Ecto neural progenitor cell (in vitro differentiated cells): ENCODE measurements around the gene VGF.

Experiments used
- DNase-seq: peaks from one replicate; pipeline ENCODE4 v3.0.0-alpha.2; 2018; ENCODE audit warnings: low spot score

Gene VGF

GRCh38 chr7:101185258-101185839 lies 20.0 kb upstream of the VGF start:
- no peak for DNase-seq

GRCh38 chr7:101180130-101180755 lies 14.9 kb upstream of the VGF start, which contains the start of gene NAT16:
Gene NAT16 (minus strand): TSS chr7:101180293. CDS start chr7:101174807, 5,486 bp downstream.
- no peak for DNase-seq

DNA sequence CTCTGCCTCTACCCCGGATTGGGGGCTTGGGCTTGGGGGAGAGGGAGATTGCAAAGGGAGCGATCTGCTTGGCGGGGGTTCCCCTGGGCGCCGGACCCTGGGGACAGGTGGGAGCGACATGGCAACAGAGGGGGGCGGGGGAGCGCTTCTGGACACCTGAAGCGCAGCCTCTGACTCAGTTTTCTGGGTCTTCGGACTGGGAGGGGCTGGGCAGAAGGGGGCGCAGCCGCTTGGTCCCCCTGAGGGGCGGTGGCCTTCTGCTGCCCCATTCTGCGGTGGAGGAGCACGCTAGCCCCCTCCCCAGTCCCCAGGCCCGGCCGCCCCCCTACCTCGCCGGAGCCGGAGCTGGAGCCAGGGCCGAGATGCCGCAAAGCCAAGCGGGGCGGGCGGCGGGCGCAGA lies 14.3 kb upstream of the VGF start:
- no peak for DNase-seq

DNA sequence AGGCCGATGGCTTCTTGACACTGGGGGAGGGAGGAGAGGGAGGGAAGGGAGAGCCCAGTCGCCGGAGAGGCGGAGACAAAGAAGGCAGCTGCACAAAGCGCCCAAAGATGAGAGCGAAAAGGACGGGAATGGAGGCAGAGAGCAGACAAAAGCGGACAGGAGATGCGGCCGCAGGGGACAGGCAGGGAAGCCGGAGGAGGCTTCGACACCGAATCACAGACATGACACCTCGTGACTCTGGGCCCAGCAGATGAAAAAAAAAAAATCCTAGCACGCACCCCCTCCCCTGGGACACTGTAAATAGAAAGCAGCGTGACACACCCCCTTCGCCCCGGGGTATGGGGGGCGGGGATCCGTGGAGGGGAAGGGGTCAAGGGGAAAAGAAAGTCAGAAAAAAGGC lies 13.7 kb upstream of the VGF start:
- no peak for DNase-seq

- DNase-seq = no peak
Measured at GRCh38 chr7:101177644-101178043, 12.3 kb upstream of the VGF start.

GRCh38 chr7:101175664-101176063 lies 10.3 kb upstream of the VGF start:
- no peak for DNase-seq

DNA sequence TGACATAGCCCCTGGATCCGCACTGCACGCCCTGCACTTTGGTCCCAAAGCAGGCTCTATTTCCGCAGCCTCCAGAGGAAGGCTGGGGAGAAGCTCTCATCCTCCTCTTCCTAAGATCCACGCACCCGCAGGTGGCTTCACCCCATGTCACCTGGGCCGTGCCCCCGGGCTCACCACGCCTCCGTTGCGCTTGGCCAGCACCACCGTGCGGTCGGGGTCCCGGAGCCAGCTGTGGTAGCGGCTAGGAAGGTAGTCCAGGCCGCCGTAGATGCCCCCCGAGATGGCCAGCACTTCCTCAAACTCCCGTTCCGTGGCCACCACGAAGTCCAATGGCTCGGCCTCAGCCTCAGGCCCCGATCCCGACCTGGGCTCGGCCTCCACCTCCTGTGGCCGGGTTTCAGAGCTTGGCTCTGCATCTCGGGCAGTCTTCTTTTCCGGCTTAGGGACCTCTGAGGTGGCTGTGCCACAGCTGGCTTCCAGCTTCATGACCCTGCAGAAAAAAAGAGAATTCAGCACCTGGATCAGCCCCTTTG lies 9.0 kb upstream of the VGF start:
- DNase-seq = peak; percentile 56

DNA sequence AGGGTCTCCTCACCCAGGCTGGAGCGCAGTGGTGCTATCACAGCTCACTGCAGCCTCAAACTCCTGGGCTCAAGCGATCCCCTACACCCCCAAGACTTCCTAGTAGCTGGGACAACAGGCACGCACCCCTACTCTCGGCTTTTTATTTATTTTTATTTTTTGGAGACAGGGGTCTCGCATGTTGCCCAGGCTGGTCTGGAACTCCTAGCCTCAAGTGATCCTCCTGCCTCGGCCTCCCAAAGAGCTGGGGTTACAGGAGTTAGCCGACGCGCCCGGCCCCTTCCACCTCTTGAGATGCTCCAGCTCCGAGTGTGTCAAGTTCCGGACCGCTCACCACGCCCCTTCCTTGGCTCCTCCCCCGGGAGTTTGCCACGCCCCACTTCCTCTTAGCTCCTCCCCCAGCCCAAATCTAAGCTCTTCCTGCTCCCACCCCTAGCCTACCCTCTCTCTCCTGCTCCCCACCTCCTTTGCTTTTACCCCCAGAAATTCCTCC lies 8.4 kb upstream of the VGF start:
- DNase-seq = peak; percentile 80

DNA sequence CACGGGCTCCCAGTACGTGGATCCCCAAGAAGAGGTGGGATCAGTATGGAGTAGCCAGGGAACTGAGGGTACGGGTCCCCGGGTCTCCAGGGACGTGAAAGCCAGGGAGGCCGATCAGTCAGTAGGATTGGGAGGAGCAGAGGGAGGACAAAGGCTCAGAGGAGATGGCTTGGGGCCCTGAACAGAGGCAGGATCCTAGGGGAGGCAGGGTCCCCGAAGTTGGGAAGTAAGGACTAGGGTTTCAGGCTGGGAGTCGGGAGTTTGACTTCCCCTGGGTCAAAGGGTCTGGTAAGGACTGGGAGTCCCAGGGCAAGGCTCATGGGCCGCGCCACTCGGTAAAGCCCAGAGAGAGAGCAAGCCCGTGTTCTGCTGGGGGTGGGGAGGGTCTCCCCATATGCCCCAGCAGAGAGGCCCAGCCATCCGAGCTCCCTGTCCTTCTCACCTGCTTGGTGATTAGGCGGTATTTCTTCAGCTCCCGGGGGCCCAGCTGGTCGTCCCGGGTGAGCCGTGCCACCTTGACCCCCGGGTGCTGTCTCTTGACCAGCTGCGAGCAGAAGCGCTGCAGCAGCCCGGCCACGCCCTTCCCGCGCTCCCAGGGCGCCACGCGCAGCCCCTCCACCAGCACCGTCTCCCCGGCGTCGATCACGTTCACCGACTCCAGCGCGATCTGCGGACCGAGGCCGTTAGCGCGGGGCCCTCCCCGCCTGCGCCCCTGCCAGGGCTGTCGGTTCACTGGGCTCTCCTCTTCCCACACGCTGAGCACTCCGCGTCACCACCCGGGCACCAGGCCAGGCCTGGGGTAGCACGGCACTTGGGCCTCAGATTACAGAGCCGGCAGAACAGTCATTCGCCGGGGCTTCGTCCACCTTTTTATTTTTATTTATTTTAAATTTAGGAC lies 7.7 kb upstream of the VGF start:
- DNase-seq = no peak

DNA sequence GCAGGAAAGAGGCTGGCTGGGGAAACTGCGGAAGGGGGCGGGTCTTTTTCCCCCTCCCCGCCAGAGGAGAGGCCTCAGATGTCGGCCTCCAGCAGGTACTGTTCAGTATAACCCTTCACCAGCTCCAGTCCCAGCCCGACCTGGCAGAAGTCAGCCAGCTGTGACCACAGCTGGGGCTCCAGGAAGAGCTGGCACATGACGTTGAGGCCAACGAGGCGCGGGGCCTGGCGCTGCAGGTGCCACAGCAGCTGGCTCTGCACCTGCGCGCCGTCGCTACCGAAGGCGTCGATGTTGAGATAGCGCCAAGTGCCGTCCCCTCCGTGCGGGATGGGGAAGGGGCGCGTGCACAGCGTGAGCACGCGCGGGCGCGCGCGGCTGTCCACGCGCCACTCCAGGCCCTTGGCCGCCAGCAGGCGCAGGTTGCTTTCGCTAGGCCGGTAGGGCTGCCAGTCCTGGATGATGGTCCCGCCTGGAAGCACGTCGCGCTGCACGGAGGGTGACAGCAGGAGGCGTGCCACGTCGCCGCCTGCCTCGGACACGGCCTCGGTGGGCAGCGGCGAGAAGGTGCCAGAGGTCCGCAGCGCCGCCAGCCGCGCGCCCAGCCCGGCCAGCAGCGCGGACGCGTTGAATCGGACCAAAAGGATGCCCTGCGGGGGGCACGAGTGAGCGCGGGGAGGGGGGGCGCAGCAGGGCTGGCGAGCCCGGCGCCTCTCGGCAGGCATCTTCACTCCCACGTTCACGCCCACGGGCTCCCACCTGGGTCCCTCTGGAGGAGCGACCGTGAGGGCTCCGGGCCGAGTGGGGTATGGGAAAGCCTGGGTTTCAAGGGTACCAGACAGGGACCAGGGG lies 6.9 kb upstream of the VGF start:
- DNase-seq = peak; percentile 55

DNA sequence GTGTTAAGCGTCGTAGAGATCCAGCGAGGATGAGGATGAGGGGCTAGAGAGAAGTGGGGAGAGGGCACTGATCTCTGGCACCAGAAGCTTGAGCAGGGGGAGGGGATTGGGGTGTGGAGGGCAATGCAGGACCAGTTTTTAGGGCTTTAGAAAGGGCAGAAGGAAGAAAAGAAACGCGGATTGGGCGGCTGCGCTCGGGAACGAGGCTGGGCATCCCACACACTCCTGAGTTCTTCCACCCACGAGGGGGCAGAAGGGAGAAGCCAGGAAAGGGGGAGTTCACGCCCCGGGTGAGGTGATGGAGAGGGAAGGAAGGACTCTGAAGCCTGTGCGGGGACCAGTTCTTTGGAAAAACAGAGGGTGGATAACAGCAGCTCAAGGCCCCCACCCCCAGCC lies 6.1 kb upstream of the VGF start:
- no peak for DNase-seq

DNA sequence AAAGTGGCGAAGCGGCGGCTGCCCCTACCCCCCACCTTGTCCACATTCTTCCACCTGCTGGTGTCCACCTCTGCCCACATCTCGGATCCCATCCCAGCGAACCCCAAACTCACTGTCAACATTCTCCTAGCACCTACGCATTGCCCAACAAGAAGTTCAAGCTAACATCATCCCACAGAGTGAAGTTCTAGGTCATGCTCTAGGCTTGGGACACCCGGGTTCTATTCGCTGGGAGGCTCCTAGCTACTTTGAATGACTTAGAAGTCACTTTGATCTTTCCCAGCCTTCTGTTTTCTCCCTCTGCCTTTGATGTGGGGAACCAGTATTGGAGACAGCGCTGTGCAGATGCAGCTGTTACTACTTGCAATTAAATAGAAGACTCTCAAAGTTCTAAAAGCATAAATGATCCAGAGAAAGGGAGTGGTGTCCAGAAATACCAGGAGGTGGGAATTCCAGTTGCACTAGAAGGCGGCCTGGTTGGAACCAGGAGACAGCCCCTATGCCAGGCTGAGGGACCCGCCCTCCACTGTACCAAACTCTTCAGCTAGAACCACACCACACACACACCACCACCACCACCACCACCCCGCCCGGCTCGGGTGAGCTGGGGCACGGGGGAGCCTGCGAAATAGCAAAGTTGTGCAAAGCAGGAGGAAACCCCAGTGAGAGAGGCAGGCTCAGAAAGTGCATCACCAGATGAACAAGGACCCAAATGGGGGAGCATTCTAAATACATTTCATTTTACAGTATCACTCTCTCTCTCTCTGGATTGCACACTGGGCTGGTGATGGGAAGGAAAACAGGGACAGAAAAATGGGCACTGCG lies 5.5 kb upstream of the VGF start:
- no peak for DNase-seq

GRCh38 chr7:101169838-101170551 lies 4.6 kb upstream of the VGF start:
- DNase-seq = peak; percentile 90

- no peak for DNase-seq
Measured at GRCh38 chr7:101169110-101169837, 3.9 kb upstream of the VGF start.

- DNase-seq = no peak
Measured at GRCh38 chr7:101168412-101169049, 3.2 kb upstream of the VGF start.

DNA sequence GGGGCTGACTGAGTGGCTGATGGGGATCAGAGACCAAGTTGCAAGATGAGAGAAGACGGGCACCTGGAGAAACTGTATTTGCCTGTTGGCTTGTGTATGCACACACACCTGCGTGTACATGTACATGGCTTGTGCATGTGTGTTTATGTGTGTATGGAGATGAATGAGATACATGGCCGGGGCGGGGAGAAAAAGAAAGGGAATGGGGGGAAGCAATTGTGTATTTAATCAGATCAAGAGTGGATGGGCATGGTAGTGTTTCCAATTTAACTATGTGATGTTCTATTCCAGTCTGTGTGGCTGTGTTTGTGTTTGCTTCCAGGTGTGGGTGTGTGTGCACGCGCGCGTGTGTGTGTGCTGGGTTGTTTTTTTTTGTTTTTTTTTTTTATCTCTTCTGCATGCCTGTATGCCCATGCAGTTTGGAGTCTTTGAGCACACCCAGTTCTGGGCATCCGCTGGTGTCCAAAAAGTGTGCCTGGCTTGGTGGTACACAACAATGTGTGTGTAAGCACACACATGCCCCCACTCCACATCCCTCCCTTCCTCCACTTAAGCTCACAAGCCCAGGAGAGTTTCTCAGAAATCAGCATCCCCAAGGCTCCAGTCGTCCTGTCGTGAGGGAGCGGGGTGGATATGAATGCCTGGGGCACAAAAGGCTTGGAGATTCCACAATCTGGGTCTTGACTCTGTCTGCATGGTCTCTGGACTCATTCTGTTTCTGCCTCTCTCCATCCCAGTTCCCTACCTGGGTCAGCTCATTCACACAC lies 2.5 kb upstream of the VGF start:
- no peak for DNase-seq

DNA sequence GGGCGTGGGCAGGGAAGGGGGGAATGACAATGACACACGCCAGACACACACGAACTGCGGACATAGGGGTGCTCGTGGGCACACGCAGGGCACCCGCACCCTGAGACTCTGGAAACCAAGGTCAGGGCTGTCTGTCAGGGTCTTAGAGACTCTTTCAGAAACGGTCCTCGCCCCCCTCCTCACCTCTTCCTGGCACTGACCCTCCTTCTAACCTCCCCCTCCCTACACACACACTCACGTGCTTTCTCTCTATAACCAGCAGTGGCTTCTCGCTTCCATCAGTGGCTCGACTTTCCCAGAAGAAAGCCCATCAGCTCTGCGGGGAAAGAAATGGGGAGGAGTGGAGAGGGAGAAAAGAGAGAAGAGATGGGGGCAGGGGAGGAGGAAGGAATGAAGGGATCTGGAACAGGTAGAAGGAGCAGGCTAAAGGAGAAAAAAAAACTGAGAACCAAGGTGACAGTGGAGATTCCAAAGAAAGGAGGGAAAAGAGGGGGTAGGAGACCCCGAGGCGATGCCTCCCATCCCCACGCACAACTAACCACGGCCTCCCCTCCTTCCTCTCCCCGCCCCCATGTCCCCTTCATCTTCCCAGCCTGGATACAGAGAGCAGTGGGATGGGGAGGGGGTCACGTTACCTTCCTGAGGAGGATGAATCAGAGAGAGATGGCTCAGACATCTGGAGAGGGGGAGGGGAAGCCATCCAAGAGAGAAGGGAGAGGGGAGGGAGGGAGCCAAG lies 1.7 kb upstream of the VGF start:
- peak; percentile 56 for DNase-seq

- no peak for DNase-seq
Measured at GRCh38 chr7:101166648-101166908, 1.2 kb upstream of the VGF start.
